Natural killer cell treated with Interleukin-12 subunit alpha and Interleukin-12 subunit beta and Interleukin-15 and Interleukin-18, amount 100 ng/mL, for 72 hours (primary cell): ENCODE results near the gene TYK2. TPM values are rescaled to one million over a fixed set of nuclear protein-coding genes. Genes with fewer than 3 reads are reported as not detected.
"Not testable (repeated sequence)": the region's sequence is repeated elsewhere in the genome, so short reads cannot be mapped to it uniquely, and the experiment has no call there.

Experiments used
- ATAC-seq, 2 donors: fragments of 150-1000 bp; cut with Tn5 transposase in 1 of 2; sonication (Bioruptor Pico), chemical (Tn5 transposase) in 1 of 2; 2 replicates each; pipeline ENCODE4 v1.10.0; 2021
- DNase-seq: peaks from one replicate; pipeline ENCODE4 v3.0.0; 2022; ENCODE audit warnings: low spot score
- H3K27ac Mint-ChIP-seq, 2 donors: 1 replicate in 1 of 2; 2 replicates in 1 of 2; pipeline ENCODE4 v1.8.0; 2022; ENCODE audit warnings: mixed read lengths in 2 of 2, mild to moderate bottlenecking in 1 of 2, moderate library complexity in 1 of 2
- H3K27me3 Mint-ChIP-seq, 2 donors: 1 replicate in 1 of 2; 2 replicates in 1 of 2; pipeline ENCODE4 v1.8.0; 2022; ENCODE audit warnings: mixed read lengths in 2 of 2
- H3K36me3 Mint-ChIP-seq: one replicate; pipeline ENCODE4 v1.8.0; 2022; ENCODE audit warnings: mixed read lengths
- H3K4me1 Mint-ChIP-seq, 2 donors: 1 replicate in 1 of 2; 2 replicates in 1 of 2; pipeline ENCODE4 v1.8.0; 2022; ENCODE audit warnings: low read depth in 2 of 2, mixed read lengths in 2 of 2, mild to moderate bottlenecking in 1 of 2
- H3K4me3 Mint-ChIP-seq: one replicate; pipeline ENCODE4 v1.8.0; 2022; ENCODE audit warnings: mixed read lengths
- H3K9me3 Mint-ChIP-seq: 2 replicates; pipeline ENCODE4 v1.8.0; 2022; ENCODE audit warnings: mixed read lengths
- total RNA-seq, 2 donors: library from RNA; stranded (reverse); gene quantifications; one replicate each; pipeline ENCODE4 v1.2.3, GENCODE V29; 2022

Gene TYK2
- total RNA-seq, 2 donors from 2014 or later: 310 to 453 TPM

DNA sequence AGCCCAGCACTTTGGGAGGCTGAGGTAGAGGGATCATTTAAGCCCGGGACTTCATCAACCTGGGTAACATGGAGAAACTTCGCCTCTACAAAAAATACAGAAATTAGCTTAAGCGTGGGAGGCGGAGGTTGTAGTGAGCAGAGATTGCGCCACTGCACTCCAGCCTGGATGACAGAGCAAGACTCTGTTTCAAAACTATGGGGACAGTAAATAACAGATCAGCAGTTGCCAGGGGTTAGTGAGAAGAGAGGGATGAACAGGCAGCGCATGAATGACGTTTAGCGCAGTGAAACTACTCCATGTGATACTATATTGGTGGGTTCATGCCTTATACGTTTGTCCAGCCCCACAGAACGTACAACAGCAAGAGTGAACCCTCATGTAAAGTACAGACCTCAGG, 33.9 kb downstream of the TYK2 start:
- ATAC-seq (no peak), DNase-seq (no peak)
- Mint-ChIP-seq H3K9me3 (no peaks in the 10 kb centered on the region), H3K4me1 (no peaks in the 10 kb centered on the region), H3K27me3 (no peaks in the 10 kb centered on the region), H3K36me3 (no peaks in the 10 kb centered on the region), H3K4me3 (no peak overlapping the region), H3K27ac (no peak overlapping the region)

DNA sequence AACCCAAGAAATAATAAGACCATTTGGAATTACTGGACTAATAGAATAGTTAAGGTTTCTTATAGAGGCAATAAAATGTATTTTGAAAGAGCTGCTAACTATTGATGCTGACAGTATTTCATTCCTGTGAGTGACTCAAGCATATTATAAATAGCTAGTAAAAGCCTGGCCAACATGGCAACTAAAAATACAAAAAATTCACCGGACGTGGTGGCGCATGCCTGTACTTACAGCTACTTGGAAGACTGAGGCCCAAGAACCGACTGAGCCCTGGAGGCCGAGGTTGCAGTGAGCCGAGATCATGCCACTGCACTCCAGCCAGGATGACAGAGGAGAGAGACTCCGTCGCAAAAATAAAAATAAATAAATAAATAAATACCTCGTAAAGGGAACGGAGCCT, 35.6 kb downstream of the TYK2 start:
- Mint-ChIP-seq H3K4me3 (no peak overlapping the region), H3K27ac (no peak overlapping the region), H3K9me3 (no peaks in the 10 kb centered on the region), H3K36me3 (no peaks in the 10 kb centered on the region), H3K27me3 (no peaks in the 10 kb centered on the region), H3K4me1 (peaks cover 2 to 6% of the 10 kb centered on the region in 2 donors)
- ATAC-seq (no peak), DNase-seq (no peak)

DNA sequence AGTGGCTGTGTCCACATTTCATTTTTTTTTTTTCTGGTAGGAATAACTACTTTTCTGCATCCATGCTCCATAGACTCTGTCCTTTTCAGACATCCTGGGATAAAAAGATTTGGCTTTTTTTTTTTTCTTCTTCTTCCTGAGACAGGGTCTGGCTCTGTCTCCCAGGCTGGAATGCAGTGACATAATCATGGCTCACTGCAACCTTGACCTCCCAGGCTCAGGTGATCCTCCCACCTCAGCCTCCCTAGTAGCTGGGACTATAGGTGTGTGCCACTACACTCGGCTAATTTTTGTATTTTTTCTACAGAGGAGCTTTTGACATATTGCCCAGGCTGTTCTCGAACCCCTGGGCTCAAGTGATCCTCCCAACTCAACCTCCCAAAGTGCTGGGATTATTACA, 36.9 kb downstream of the TYK2 start:
- Mint-ChIP-seq H3K4me3 (no peak overlapping the region), H3K27me3 (no peaks in the 10 kb centered on the region), H3K9me3 (no peaks in the 10 kb centered on the region), H3K4me1 (peaks cover 15 to 19% of the 10 kb centered on the region in 2 donors), H3K27ac (no peak overlapping the region), H3K36me3 (no peaks in the 10 kb centered on the region)
- DNase-seq (peak; percentile 22), ATAC-seq (no peak)

DNA sequence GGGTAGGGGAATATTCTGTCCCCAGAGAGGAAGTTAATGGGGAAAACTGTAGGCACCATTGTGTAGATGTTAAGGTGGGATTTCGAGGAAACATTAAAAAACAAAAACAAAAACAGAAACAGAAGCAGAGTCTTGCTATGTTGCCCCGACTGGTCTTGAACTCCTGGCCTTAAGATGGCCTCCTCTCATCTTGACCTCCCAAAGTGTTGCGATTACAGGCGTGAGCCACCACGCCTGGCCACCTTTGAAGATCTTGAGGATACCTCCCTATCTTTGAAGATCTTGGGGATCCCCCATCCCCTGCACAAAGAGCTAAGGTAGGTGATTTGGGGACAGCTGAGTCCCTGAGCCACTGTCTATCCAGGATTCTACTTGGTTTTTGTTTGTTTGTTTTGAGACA, 40.4 kb downstream of the TYK2 start:
- Mint-ChIP-seq H3K9me3 (no peaks in the 10 kb centered on the region), H3K27me3 (no peaks in the 10 kb centered on the region), H3K4me3 (peak overlapping the region; percentile 95), H3K36me3 (no peaks in the 10 kb centered on the region), H3K4me1 (peaks cover 19 to 23% of the 10 kb centered on the region in 2 donors), H3K27ac (peak overlapping the region; percentile 76 to 86)
- DNase-seq: no peak
- no peak for ATAC-seq

DNA sequence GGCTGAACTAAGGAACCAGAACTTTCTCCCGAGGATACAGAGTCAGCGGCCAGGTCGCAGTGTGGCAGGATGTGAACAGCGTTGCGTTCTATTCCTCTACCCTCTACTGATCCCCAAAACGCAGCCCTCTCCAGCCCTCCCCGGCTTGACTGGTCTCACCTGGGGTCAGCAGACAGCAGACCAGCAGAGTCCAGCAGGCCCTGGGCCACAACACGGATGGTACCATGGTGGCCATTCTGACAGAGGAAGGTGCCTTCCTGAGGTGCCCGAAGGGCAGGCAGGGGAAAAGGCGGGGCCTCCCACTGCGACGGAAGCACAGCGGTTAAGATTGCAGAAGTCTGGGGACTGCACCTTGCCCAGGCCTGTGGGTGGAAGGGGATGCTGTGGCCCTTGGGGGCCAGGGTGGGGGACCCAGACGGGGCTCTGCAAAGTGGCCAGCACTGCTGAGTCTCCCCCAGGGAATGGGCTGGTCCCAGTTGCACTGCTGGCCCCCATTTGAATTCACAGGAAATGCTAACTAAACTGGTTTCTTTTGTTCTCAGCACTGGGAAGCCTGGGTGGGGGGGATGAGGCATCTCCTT, 40.9 kb downstream of the TYK2 start, which contains the start of gene ICAM3:
ICAM3 (minus strand) TSS at position 245 of the 581 bp plus-strand sequence; CDS start at position 235, 10 bp downstream.
- H3K27ac Mint-ChIP-seq: peak within 1 kb of the TSS; percentile 76 to 86
- no peaks in the 10 kb centered on the region for H3K27me3 Mint-ChIP-seq
- H3K9me3 Mint-ChIP-seq: no peaks in the 10 kb centered on the region
- DNase-seq (peak; percentile 89), ATAC-seq (peak; percentile 93 to 94)
- H3K36me3 Mint-ChIP-seq: no peaks in the 10 kb centered on the region
- H3K4me3 Mint-ChIP-seq: peak within 1 kb of the TSS; percentile 95
- H3K4me1 Mint-ChIP-seq: peaks cover 19 to 23% of the 10 kb centered on the region in 2 donors

DNA sequence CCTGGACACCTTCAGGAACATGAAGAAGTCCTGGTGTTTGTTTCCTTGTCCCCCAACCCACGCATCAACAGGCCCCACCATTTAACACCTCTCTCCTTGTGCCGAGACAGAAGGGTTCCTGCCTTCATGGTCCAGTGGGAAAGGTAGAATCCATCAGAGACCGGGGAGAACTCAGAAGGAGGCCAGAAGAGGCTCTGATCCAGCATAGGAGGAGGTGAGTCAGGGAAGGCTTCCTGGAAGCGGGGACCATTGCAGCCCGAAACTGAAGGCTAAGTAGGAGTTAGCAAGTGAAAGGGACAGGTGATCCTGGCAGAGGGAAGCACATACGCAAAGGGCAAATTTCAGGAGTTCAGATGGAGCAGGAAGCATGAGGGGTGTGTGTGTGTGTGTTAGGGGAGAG, 41.4 kb downstream of the TYK2 start:
- H3K4me1 Mint-ChIP-seq: peaks cover 24 to 26% of the 10 kb centered on the region in 2 donors
- H3K4me3 Mint-ChIP-seq: peak overlapping the region; percentile 95
- H3K27ac Mint-ChIP-seq: peak overlapping the region; percentile 76 to 86
- H3K9me3 Mint-ChIP-seq: no peaks in the 10 kb centered on the region
- DNase-seq: no peak
- H3K36me3 Mint-ChIP-seq: no peaks in the 10 kb centered on the region
- no peak for ATAC-seq
- no peaks in the 10 kb centered on the region for H3K27me3 Mint-ChIP-seq

DNA sequence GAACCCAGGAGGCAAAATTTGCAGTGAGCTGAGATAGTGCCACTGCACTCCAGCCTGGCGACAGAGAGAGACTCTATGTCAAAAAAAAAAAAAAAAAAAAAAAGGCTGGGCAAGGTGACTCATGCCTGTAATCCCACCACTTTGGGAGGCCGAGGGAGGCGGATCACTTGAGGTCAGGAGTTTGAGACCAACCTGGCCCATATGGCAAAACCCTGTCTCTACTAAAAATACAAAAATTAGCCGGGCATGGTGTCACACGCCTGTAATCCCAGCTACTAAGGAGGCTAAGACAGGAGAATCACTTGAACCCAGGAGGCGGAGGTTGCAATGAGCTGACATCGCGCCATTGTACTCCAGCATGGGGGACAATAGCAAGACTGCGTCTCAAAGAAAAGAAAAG, 43.6 kb downstream of the TYK2 start:
- not testable (repeated sequence) for H3K9me3 Mint-ChIP-seq, H3K4me3 Mint-ChIP-seq, DNase-seq, ATAC-seq, H3K36me3 Mint-ChIP-seq, H3K27me3 Mint-ChIP-seq
- peaks cover 36 to 41% of the 10 kb centered on the region in 2 donors for H3K4me1 Mint-ChIP-seq
- H3K27ac Mint-ChIP-seq: peak overlapping the region in 1 of 2 donors; percentile 54

DNA sequence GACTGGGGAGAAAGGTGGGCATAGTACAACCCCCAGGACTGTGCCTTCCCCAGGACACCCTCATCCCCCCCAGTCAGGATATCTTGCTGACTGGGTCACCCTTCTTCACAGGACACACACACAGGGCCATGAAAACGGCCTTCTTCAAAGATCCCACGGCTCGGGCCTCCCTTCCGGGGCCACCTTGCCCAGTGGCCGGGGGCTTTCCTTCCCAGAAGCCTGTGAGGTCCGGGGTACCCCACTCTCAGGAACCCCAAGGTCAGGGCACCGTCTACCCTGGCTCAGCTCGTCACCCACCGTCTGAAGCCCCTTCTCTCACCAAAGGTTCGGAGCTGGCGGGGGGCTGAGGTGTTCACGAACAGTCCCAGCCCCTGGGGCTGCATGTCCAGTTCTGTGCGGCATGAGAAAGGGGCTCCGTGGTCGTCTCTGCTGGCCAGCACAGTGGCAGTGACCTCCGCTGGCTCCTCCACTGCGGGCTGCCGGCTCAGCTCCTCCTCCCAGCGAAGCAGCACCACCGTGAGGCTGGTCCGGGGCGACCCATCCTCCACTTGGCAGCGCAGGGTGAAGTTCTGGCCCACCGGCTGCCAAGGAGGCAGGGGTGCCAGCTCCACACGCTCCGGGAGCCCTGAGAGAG, 44.9 kb downstream of the TYK2 start:
- no peak for ATAC-seq
- Mint-ChIP-seq H3K36me3 (no peaks in the 10 kb centered on the region), H3K4me1 (peaks cover 36 to 37% of the 10 kb centered on the region in 2 donors), H3K9me3 (no peaks in the 10 kb centered on the region), H3K4me3 (no peak overlapping the region), H3K27me3 (no peaks in the 10 kb centered on the region), H3K27ac (no peak overlapping the region)
- DNase-seq: peak; percentile 59

DNA sequence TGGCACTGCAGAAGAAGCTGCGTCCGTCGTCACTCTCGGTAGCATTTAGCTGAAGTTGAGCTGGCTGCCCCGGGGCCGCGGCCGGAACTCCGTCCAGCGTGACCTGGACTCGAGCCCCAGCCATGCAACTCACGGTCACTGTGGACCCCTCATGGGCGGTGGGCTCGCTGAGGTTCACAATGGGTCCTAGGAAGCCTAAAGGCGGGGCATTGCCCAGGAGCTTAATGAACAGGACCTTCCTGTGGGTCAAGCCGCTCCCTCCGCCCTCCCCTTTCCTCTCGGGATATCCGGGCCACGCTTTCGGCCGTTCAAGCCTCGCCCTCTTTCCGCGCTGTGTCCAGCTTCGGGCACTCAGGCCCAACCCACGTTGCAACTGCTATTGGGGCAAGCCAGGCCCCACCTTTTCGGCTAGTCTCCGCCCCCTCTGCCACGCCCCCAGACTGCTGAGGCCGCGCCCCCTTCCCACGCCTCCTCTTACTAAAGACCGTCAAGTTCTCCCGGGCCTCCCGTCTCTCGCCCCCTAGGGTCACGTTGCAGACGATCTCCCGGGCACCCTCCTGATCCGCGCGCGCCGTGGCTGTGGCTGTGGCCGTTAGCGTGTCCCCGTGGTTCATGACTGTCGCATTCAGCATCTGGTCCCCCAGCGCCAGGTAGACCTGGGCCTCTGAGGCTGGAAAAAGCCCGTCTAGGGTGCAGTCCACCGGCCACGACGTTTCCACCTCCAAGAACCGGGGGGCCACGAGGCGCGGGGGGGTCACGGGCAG, 45.6 kb downstream of the TYK2 start:
- Mint-ChIP-seq H3K27me3 (no peaks in the 10 kb centered on the region), H3K9me3 (no peaks in the 10 kb centered on the region), H3K27ac (no peak overlapping the region), H3K4me3 (peak overlapping the region; percentile 96), H3K36me3 (no peaks in the 10 kb centered on the region), H3K4me1 (peaks cover 33 to 35% of the 10 kb centered on the region in 2 donors)
- ATAC-seq (no peak), DNase-seq (peak; percentile 56)

DNA sequence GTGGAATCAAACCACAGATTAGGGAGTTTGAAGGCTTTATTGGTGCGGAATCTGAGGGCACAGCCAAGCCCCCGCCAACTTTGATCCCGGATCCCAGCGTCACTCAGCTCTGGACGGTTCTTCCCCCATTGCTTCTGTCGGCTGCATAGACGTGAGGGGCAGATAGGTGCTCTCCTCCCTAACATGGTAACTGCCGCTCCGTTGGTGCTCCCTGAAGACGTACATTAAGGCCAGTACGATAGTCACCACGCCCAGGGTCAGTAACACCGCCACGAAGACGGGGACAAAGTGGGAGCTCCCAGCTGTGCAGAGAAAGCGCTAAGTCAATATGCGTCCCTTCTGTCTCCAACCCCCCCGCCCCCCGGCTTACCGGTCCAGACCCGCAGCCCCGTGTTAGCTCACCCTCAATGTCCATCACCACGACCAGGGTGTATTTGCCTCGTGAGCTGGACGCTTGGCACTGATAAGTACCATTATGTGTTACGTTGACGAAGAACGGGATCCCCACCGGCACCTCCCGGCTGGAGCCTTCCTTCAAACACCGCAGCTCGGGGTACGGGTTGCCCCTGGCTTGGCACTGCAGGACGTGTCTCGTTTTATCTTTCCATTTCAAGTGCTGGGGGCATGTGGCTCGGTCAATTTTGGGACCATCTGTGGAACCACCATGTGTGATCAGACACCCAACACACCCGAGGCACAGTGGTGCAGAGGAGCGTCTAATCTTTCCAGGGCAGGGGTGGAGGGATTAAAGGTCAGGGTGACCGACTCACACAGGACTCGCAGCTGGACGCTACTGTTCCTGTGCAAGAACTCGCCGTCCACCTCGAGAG, 46.4 kb downstream of the TYK2 start:
- H3K27me3 Mint-ChIP-seq: no peaks in the 10 kb centered on the region
- H3K36me3 Mint-ChIP-seq: no peaks in the 10 kb centered on the region
- H3K27ac Mint-ChIP-seq: peak overlapping the region; percentile 93 to 95
- peak overlapping the region; percentile 96 for H3K4me3 Mint-ChIP-seq
- no peaks in the 10 kb centered on the region for H3K9me3 Mint-ChIP-seq
- ATAC-seq: no peak
- H3K4me1 Mint-ChIP-seq: peaks cover 25 to 27% of the 10 kb centered on the region in 2 donors
- DNase-seq: peak; percentile 41

DNA sequence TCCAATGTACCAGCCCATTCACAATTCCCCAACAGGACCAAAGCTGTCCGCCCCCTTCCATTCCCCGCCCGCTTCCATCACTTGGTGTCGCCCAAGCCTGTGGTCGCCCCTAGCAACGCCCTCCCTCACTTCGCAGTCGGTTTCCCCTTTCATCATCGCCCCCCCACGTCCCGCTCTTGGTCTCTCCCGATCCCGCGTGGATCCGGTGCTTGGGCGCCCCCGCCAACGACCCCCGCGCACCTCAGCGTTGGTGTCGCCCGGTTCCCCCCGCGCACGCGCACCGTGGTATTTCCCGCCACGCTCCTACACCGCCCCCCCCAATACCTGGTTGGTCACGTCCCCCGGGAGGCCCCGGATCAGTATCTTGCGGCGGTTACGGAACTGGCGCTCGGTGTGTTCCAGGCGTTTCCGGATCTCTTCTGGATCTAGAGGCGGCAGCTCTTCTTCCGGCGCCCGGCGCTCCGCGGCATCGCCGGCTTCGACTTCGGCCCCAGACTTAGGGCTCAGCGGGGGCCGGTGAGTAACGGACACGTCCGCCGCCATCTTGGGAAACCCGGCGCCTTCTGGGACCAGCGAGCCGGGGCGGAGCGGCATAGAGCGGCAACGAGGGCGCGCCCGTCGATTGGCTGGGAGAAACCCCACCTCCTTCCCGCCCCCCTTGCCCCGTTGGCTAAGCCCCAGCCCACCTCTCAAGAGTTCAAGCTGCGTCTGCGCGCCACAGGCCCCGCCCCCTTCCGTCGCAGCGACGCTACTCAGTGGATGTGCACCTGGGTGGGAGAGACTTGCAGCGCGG, 47.2 kb downstream of the TYK2 start, which contains the start of gene RAVER1:
RAVER1 (minus strand) TSS at position 565 of the 793 bp plus-strand sequence; CDS start at position 543, 22 bp downstream.
- Mint-ChIP-seq H3K9me3 (no peaks in the 10 kb centered on the region), H3K27ac (peak within 1 kb of the TSS; percentile 93 to 95), H3K4me1 (peaks cover 17 to 18% of the 10 kb centered on the region in 2 donors), H3K36me3 (no peaks in the 10 kb centered on the region), H3K27me3 (no peaks in the 10 kb centered on the region), H3K4me3 (peak within 1 kb of the TSS; percentile 96)
- peak; percentile 98 for ATAC-seq
- DNase-seq: peak; percentile 98

DNA sequence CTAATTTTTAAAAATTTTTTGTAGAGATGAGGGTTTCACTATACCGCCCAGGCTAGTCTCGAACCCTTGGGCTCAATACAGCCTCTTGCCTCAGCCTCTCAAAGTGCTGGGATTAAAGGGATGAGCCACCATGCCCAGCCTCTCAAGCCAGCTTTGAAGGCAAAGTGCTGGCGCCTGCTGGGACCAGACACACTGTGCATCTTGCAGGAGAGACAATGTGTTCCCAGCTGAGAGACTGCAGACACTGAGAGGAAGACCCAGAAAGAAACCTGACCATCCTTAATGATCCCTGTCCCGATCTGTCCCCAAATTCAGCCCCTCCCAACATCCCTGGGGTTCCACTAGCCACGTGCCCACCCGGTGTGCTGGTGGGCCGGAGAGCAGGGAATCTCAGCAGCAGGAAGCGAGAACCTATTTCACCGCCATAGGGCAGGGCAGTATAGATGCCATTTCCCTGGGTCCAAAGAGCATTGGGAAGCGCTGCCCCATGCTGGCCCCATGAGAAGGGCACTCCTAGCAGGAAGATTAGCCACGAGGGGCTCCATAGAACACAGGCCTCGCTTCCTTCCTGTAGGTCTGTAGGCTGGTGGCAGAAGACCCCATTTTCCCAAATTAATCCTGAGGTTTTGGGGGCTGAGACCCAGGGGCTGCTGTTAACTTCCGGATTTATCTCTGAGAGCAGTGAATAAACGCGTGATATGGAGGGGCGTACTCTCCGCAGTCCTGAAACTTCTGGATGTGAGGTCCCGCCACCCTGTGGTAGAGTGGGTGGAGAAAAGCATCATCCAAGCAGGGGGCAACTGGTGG, 48.0 kb downstream of the TYK2 start:
- H3K36me3 Mint-ChIP-seq: no peaks in the 10 kb centered on the region
- H3K27me3 Mint-ChIP-seq: no peaks in the 10 kb centered on the region
- H3K9me3 Mint-ChIP-seq: no peaks in the 10 kb centered on the region
- peak in 1 of 2 donors; percentile 2 for ATAC-seq
- DNase-seq: peak; percentile 39
- peak overlapping the region; percentile 96 for H3K4me3 Mint-ChIP-seq
- H3K27ac Mint-ChIP-seq: peak overlapping the region; percentile 93 to 95
- H3K4me1 Mint-ChIP-seq: peaks cover 17 to 18% of the 10 kb centered on the region in 2 donors
